Fibroblast of mammary gland (primary cell): ENCODE measurements around the gene ADCY7.

Source experiments
- DNase-seq: peaks from one replicate; pipeline ENCODE4 v3.0.0-alpha.2; 2010; ENCODE audit warnings: low read depth
- H3K4me3 ChIP-seq: 2 replicates; pipeline ENCODE4 v1.5.1; 2011; ENCODE audit warnings: low read depth, mild to moderate bottlenecking, low read length, moderate library complexity; ENCODE audit not compliant: control insufficient read depth
- TF ChIP-seq, protein P1 (sequence below): conservative IDR thresholded peaks from 2 replicates; pipeline ENCODE4 v1.5.1; 2011; ENCODE audit warnings: low read depth, low read length, inconsistent platforms; ENCODE audit not compliant: control insufficient read depth, insufficient read depth

Gene ADCY7

DNA sequence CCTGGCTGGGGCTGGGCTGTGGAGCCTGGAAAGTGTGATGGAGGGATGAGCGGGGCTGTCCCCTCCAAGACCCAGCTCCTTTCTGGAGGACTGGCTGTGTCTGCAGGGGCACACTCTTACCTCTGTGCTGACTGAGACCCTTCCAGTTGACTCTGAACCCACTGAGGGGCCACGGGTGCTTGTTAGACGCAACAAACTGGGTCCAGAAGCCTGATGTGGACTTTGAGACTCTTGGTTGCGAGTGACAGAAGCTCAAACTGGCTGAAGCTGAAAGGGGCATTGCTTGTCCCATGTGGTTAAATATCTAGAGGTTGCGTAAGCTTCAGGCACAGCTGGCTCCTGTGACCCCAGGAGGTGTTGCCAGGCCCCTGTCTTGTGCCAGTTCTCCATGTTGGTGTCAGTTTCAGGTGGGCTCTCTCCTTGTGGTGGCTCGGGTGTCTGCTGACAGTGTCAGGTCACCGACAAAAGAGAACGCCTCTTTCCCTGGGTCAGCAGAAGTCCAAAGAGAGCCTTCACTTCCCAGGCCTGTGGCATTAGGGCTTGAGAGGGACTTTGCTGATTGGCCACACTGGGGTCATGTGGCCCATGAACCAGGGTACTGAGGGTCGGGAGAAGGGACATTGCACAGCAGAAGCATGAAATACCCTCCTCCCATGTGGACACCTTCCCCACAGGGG lies 16.7 kb downstream of the ADCY7 start:
- TF ChIP-seq, protein P1, sequence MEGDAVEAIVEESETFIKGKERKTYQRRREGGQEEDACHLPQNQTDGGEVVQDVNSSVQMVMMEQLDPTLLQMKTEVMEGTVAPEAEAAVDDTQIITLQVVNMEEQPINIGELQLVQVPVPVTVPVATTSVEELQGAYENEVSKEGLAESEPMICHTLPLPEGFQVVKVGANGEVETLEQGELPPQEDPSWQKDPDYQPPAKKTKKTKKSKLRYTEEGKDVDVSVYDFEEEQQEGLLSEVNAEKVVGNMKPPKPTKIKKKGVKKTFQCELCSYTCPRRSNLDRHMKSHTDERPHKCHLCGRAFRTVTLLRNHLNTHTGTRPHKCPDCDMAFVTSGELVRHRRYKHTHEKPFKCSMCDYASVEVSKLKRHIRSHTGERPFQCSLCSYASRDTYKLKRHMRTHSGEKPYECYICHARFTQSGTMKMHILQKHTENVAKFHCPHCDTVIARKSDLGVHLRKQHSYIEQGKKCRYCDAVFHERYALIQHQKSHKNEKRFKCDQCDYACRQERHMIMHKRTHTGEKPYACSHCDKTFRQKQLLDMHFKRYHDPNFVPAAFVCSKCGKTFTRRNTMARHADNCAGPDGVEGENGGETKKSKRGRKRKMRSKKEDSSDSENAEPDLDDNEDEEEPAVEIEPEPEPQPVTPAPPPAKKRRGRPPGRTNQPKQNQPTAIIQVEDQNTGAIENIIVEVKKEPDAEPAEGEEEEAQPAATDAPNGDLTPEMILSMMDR: no peak
- no peak for DNase-seq
- no peak overlapping the region for H3K4me3 ChIP-seq

DNA sequence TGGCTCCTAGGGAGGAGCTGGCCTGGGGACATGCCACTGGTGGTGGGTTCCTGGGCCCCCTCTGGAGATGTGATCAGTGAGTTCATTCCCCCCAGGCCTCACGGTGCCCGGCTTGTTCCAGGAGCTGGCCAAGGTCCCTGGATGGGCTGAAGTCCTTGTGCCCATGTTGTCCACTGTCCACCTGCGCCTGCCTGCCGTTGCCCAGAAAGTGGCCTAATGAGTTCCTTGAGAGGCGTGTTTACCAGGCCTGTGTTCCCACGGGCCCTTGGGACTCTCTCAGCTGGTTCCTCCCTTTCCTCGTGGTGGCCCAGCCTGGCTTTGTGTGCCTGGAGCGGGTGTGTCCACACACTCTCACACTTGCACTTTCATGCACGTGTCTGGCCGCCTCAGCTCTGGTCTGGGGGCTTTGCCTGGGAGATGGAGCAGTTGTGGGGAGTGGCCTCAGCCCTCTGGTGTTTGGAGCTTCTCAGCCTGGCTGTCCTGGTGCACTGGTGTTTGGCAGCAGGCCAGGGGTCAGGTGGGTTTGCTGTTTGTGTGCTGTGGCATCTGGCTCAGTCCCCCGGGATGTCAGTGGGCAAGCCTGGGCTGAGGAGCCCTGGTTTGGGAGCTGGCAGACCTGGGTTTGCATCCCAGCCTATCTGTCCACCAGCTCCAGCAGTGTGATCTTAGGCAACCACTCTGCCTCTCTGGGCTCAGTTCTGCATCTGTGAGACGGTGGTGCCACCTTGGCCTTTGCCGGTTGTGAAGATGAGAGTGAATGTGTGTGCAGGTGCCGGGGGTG lies 18.0 kb downstream of the ADCY7 start:
- no peak overlapping the region for H3K4me3 ChIP-seq
- DNase-seq: no peak
- TF ChIP-seq, protein P1: no peak

DNA sequence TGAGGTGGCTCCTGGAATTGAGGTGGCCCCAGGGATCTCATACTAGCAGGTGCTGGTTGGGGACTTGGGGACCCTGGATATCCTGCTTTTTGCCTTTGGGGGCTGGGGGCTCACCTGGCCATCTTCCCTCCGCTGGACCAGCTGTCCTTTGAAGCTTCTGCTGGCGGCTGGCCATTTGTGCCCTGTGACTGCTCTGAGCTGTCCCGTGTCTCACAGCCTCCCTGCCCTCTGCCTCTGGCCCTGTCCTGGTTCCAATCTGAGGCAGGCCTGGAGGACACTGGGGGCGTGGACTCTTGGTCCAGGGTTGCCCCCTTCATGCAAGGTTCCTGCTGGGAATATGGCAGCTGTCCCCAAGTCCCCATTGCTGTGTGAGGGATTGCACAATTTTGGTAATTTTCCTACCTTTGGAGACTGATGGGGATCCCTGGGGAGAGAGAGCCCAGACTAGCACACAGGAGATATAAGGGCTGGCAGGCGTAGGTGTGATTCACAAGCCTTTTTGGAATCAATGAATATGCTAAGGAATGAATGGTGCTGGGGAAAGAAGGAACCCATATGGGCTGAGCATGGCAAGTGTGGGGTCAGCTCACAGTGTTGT lies 19.2 kb downstream of the ADCY7 start:
- TF ChIP-seq, protein P1: no peak
- no peak overlapping the region for H3K4me3 ChIP-seq
- no peak for DNase-seq

DNA sequence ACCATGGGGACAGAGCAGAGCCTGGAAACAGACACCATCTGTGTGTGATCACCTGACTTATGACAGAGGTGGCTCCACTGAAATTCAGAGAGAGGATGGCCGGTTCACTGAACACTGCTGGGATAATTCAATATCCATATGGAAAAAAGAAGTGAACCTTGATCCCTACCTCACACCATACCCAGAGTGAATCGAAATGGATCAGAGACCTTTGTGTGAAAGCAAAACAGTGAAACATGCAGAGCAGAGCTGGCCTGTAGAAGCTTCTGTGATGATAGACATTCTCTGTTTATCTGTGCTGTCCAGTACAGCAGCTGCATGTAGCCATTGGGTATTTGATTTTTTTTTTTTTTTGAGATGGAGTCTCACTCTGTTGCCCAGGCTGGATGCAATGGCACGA lies 20.3 kb downstream of the ADCY7 start:
- DNase-seq: no peak
- TF ChIP-seq, protein P1: no peak
- H3K4me3 ChIP-seq: no peak overlapping the region

DNA sequence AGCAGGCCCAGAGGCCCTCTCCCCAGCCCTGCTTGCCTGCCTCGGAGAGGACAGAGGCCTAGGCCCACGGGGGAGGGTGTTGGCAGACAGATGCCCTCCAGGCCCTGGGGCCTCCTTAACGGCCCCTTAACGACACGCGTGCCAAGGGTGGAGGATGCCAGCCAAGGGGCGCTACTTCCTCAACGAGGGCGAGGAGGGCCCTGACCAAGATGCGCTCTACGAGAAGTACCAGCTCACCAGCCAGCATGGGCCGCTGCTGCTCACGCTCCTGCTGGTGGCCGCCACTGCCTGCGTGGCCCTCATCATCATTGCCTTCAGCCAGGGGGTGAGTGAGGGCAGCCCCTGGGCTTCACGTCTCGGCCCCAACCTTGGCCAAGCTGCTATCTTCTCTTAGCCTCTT lies 21.7 kb downstream of the ADCY7 start:
- DNase-seq: no peak
- no peak overlapping the region for H3K4me3 ChIP-seq
- TF ChIP-seq, protein P1: no peak

DNA sequence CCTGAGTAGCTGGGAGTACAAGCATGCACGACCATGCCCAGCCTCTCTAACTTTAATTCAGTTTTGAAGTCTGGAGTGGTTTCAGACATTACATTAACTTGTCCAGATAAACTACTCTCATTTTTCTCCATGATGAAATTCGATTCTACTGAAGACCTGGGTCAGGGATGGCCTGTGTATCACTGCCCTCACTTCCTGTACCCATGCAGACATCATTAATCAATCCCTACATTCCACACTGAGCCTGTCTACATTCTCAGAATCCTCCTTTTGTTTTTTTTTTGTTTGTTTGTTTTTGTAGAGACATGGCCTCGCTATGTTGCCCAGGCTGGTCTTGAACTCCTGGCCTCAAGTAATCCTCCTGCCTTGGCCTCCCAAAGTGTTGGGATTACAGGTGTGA lies 22.6 kb downstream of the ADCY7 start:
- no peak overlapping the region for H3K4me3 ChIP-seq
- no peak for DNase-seq
- TF ChIP-seq, protein P1: no peak
